Activated T-helper 17 cell treated with anti-CD3 and anti-CD28 coated beads, Interleukin-2, amount 50 U/mL, for 72 hours (primary cell): ENCODE data around the gene C6orf132. TPM values are rescaled to one million over a fixed set of nuclear protein-coding genes. Genes with fewer than 3 reads are reported as not detected.

Experiments used
- ATAC-seq: fragments of 150-1000 bp; cut with Tn5 transposase; replicated peaks from 2 replicates; pipeline ENCODE4 v1.10.0; 2021; ENCODE audit warnings: mild to moderate bottlenecking, moderate library complexity
- H3K27ac Mint-ChIP-seq: one replicate; pipeline ENCODE4 v1.8.0; 2022; ENCODE audit warnings: mixed read lengths
- H3K27me3 Mint-ChIP-seq: one replicate; pipeline ENCODE4 v1.8.0; 2022; ENCODE audit warnings: mixed read lengths
- H3K36me3 Mint-ChIP-seq: one replicate; pipeline ENCODE4 v1.8.0; 2022; ENCODE audit warnings: low read depth, mild to moderate bottlenecking, mixed read lengths
- H3K4me1 Mint-ChIP-seq: one replicate; pipeline ENCODE4 v1.8.0; 2022; ENCODE audit warnings: mixed read lengths
- H3K4me3 Mint-ChIP-seq: one replicate; pipeline ENCODE4 v1.8.0; 2022; ENCODE audit warnings: mild to moderate bottlenecking, mixed read lengths
- H3K9me3 Mint-ChIP-seq: one replicate; pipeline ENCODE4 v1.8.0; 2022; ENCODE audit warnings: mixed read lengths
- total RNA-seq, 2 donors: library from RNA; stranded (reverse); gene quantifications; one replicate each; pipeline ENCODE4 v1.2.3, GENCODE V29; 2022

The C6orf132 gene
- total RNA-seq, 2 donors from 2014 or later = 0.22 to 0.29 TPM

DNA sequence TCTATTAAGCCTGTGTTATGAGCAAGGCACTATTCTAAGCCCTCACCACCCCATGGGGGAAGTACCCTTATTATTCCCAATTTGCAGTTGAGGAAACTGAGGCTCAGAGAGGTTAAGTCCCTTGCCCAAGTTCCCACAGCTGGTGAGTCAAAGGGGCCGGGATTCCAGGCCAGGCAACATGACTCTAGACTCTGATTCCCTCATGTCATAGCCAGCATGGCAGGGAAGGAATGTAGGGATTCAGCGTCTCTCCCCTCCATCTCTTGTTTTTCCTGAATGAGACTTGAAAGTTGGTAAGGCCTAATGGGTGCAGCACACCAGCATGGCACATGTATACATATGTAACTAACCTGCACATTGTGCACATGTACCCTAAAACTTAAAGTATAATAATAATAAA lies 6.7 kb downstream of the C6orf132 start:
- H3K9me3 Mint-ChIP-seq = no peaks in the 10 kb centered on the region
- peaks cover 8% of the 10 kb centered on the region for H3K27me3 Mint-ChIP-seq
- H3K36me3 Mint-ChIP-seq = no peaks in the 10 kb centered on the region
- H3K4me3 Mint-ChIP-seq = no peak overlapping the region
- no peak for ATAC-seq
- H3K27ac Mint-ChIP-seq = no peak overlapping the region
- no peaks in the 10 kb centered on the region for H3K4me1 Mint-ChIP-seq

DNA sequence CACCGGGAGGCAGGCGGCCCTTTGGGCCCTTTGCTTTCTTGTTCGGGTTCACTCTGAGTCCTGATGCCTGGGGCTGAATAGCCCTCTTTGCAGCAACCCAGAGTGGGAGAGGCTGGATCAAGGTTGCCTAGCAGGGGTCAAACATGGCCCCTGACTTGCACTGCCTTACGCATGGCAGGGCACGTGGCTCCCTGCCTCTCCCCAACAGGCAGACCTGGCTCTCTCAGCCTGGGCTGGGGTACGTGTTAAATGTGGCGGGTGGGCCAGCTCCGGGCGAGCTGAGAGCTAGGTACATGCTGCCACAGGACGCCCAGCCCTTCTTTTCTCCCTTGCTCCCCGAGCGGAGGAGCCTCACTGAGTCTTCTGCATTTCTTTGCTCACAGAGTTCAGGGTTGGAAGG lies 7.3 kb downstream of the C6orf132 start:
- no peak overlapping the region for H3K4me3 Mint-ChIP-seq
- no peaks in the 10 kb centered on the region for H3K9me3 Mint-ChIP-seq
- H3K27ac Mint-ChIP-seq = no peak overlapping the region
- H3K4me1 Mint-ChIP-seq = no peaks in the 10 kb centered on the region
- H3K36me3 Mint-ChIP-seq = no peaks in the 10 kb centered on the region
- H3K27me3 Mint-ChIP-seq = peaks cover 9% of the 10 kb centered on the region
- no peak for ATAC-seq

DNA sequence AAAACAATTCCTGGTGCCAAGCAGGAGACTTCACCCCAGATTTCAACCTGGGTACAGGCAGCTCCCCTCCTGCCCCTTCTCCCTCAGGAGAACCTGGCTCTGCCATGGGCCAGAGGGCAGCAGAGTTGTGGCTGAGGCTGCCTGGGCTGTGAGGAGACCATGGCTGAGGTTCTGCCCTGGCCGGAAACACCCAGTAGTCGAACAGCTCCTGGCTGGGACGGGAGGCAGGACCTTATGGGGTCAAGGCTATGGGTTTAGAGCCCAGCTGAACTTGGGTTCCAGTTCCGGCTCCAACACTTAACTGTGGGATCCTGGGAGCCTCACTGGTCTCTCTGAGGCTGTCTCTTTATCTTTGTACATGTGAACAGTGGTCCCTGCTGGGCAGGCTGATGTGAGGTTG lies 8.5 kb downstream of the C6orf132 start:
- Mint-ChIP-seq H3K27me3 (peaks cover 7% of the 10 kb centered on the region), H3K9me3 (no peaks in the 10 kb centered on the region), H3K4me1 (no peaks in the 10 kb centered on the region), H3K4me3 (no peak overlapping the region), H3K27ac (no peak overlapping the region), H3K36me3 (no peaks in the 10 kb centered on the region)
- ATAC-seq = no peak

DNA sequence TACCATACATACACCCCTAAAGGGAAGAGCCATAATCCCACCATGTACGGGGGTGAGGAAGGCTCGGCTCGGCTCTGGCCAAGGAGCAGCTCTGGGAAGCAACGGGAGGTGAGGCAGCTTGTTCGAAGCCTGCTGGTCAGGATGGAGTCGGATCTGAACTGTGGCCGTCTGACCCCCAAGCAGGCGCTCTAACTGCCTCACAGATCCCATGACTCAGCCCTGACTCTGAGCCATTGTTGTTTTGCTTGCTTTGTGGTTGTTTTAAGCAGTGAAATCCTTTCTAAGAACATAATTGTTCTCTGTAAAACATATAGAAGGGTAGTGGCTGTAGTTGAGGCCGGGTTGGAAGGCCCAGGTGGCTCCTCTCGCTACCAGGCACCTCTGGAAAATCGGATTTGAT lies 10.9 kb downstream of the C6orf132 start:
- no peak overlapping the region for H3K27ac Mint-ChIP-seq
- H3K36me3 Mint-ChIP-seq = no peaks in the 10 kb centered on the region
- H3K27me3 Mint-ChIP-seq = peaks cover 7% of the 10 kb centered on the region
- no peak overlapping the region for H3K4me3 Mint-ChIP-seq
- no peaks in the 10 kb centered on the region for H3K4me1 Mint-ChIP-seq
- no peaks in the 10 kb centered on the region for H3K9me3 Mint-ChIP-seq
- ATAC-seq = no peak

DNA sequence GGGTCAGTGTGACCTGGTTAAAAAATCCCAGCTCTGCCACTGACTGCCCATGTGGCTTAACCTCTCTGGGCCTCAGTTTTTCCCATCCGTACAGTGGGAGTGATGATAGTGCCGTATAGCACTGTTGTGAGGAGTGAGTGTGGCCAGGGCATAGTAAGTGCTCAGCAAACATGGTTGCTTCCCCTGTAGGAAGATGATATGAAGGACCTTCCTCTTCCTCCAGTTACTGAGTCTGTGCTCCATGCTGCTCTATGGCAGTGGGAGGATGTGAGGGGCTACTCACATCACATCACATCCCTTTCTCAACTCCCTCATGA lies 13.1 kb downstream of the C6orf132 start:
- H3K4me1 Mint-ChIP-seq = no peaks in the 10 kb centered on the region
- no peak for ATAC-seq
- H3K9me3 Mint-ChIP-seq = no peaks in the 10 kb centered on the region
- H3K27me3 Mint-ChIP-seq = peaks cover 7% of the 10 kb centered on the region
- no peak overlapping the region for H3K27ac Mint-ChIP-seq
- no peaks in the 10 kb centered on the region for H3K36me3 Mint-ChIP-seq
- no peak overlapping the region for H3K4me3 Mint-ChIP-seq

DNA sequence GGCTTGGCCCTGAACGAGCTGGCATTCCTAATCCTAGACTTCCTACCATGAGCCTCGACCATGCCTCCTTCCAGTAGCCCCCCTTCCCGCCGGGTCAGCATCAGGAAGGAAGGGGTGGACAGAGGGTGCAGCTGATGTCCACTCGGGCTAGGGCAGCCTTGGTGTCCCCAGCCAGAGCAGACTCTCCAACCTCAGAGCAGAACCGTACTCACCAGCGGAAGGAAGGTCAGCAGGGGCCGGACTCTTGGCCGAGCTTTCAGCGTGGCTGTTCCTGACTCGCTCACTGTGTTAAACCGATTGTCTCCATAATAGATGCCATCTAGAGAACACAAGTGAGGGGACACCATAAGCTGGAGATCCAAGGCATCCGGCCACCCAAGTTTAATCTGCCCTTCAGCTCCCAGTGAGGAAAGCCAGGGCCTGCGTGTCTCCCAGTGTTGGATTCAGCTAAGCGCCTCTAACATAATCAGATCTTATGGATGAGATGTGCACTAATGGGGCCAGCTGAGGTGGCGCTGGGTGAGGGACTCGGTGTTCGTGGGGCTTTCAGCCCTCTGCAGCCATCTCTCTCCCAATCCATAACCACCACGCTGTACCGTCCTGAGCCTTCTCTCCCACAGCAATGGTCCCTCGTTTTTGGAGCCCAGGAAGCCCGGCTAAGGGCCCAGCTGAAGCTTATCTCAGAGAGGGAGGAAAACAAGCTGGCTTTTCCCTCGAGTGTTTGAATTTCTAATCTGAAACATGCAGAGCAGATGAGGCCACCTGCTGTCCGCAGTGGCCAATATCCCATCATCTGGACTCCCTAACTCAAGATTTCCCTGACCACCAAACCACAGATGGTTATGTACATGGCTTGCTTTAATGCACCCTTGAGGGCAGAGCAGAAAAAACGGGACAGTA lies 13.7 kb downstream of the C6orf132 start:
- H3K4me3 Mint-ChIP-seq = no peak overlapping the region
- H3K36me3 Mint-ChIP-seq = no peaks in the 10 kb centered on the region
- H3K4me1 Mint-ChIP-seq = no peaks in the 10 kb centered on the region
- H3K27me3 Mint-ChIP-seq = peaks cover 3% of the 10 kb centered on the region
- no peak overlapping the region for H3K27ac Mint-ChIP-seq
- no peaks in the 10 kb centered on the region for H3K9me3 Mint-ChIP-seq
- no peak for ATAC-seq

DNA sequence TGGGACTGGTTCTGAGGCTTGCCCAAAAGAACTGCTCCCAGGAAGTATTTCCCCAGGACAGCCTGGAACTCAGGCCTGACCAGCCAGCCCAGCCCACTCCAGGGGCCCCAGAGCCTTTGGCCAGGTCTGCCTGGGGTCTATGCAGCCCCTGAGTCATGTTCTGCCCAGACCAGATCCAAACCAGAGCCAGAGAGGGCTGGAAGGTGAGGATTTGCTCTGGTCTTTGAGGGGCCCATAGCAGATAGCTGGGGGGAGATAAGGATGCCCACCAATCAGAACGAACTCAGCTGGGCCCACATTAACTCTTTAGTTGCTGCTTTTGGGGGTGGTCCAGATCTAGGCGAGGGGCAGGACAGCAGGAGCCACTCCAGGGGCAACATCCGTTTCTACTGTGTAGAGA lies 16.8 kb downstream of the C6orf132 start:
- Mint-ChIP-seq H3K4me3 (no peak overlapping the region), H3K36me3 (no peaks in the 10 kb centered on the region), H3K9me3 (no peaks in the 10 kb centered on the region), H3K27ac (no peak overlapping the region), H3K4me1 (no peaks in the 10 kb centered on the region), H3K27me3 (peaks cover 3% of the 10 kb centered on the region)
- ATAC-seq = no peak

DNA sequence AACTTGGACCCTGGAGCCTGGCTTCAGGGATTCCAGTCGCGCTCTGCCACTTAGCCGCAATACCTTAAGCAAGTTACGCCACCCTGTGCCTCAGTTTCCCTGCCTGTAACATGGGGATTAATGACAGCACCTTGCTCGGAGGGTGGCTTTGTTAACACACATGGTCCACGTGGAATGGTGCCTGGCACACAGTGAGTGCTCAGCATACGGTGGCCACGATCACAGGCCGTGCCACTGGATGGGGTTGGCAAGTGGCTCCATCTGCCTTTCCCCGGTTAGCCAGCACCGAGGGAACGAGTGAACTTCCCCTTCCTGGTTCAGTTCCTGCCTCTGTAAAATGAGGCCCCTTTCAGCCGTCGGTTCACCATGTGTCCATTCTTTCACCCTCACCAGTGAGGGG lies 17.2 kb downstream of the C6orf132 start:
- Mint-ChIP-seq H3K27me3 (peaks cover 1% of the 10 kb centered on the region), H3K27ac (no peak overlapping the region), H3K4me1 (no peaks in the 10 kb centered on the region), H3K36me3 (no peaks in the 10 kb centered on the region), H3K9me3 (no peaks in the 10 kb centered on the region), H3K4me3 (no peak overlapping the region)
- no peak for ATAC-seq

DNA sequence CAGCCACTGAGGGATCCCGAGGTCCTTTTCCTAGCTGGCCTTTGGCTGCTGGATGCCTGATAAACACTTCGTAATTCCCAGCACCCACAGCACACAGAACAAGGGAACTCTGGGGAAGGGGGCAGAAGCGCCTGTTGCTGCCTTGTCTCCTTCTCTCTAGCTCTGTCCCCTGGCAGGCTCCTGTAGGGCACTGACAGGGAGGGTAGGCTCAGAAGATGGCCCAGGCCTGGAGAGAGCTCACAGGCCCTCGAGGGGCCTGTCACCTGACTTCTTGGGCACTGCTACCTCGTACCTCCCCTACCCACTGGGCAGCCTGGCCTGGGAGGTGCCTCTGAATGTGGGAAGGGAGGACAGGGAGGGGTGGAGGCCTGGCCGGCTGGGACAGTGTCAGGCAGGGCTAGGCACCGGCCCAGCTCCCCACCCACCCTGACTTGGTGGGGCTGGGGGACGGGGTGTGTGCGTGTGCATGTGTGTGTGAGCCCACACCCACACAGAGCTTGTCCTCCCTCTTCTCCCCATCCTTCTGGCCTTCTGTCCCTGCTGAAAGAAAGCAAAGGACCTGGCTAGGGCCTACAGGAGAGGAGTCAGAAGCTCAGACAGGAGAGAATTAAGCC lies 18.1 kb downstream of the C6orf132 start:
- H3K27me3 Mint-ChIP-seq = no peaks in the 10 kb centered on the region
- no peak for ATAC-seq
- no peaks in the 10 kb centered on the region for H3K9me3 Mint-ChIP-seq
- no peaks in the 10 kb centered on the region for H3K36me3 Mint-ChIP-seq
- H3K4me1 Mint-ChIP-seq = no peaks in the 10 kb centered on the region
- H3K27ac Mint-ChIP-seq = no peak overlapping the region
- no peak overlapping the region for H3K4me3 Mint-ChIP-seq

DNA sequence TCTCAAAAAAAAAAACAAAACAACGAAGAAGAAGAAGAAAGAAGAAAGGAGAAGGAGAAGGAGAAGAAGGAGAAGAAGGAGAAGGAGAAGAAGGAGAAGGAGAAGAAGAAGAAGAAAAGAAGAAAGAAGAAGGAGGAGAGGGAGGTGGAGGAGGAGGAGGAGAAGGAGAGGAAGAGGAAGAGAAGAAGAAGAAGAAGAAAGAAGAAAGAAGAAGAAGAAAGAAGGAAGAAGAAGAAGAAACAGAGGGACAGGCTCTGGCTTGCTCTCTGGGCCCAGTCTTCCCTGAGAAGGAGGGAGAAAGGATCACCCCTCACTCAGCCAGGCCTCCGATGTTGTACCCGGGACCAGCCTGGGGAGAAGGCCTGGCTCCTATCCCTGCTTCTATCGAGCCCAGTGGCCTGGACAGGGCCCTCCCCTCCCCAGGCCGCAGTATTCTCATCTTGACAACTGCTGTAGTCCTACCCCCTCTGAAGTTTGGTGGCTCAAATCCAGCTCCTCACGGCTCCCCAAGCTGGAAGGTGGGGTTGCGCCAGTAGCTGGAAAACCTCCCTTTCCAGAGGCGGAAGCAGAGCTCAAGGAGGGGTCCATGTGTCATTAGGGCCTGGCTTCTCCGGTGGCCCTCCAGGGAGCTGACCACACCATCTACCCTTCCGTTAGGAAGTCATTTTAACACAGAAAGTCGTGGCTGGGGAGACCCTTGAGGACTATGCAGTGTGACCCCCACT lies 18.9 kb downstream of the C6orf132 start:
- H3K9me3 Mint-ChIP-seq = no peaks in the 10 kb centered on the region
- H3K4me3 Mint-ChIP-seq = no peak overlapping the region
- H3K27ac Mint-ChIP-seq = no peak overlapping the region
- H3K36me3 Mint-ChIP-seq = no peaks in the 10 kb centered on the region
- H3K27me3 Mint-ChIP-seq = no peaks in the 10 kb centered on the region
- no peak for ATAC-seq
- no peaks in the 10 kb centered on the region for H3K4me1 Mint-ChIP-seq

DNA sequence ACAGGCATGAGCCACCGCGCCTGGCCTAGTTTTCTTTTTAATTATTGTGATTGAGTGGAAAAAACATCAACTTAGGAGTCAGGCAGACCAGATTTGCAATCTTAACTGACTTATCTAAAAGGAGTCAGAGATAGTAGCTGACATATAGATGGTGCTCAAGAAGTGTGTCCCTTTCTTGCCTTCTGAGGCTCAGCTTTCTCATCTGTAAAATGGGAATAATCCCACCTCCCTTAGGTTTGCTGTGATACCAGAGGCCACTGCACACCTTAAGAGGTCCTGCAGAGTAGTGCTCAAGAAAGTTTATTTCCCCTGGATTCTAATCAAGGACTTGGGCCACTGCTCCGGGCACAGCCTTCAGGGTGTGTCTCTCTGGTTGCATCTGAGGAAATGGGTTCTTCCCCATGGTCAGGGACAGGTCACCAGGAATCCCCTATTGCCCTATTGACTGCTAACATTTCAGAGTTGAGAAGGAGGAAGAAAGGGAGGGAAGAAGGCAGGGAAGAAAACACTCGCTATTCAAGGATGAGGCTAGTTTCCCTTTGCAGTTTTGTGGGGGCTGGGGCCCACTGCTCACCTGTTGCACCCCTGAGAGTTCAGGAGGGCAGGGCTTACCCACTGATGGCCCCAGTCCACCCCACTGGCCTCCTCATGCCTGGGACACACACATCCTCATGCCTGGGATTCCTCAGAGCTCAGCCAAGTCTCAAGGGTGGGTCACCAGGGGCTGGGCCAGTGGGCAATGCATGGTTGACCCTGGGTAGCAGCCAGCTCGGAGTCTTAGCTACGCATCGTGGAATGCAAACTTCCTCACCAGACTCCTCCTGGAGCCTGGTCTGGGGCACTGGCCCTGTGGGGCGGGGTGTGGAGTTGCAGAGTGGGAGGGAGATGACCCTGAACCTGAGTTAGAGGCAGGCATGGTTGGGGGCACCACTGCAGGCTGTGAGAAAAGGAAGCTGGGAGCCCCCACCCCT lies 21.2 kb downstream of the C6orf132 start:
- Mint-ChIP-seq H3K4me3 (no peak overlapping the region), H3K27me3 (peaks cover 5% of the 10 kb centered on the region), H3K9me3 (no peaks in the 10 kb centered on the region), H3K4me1 (no peaks in the 10 kb centered on the region), H3K36me3 (no peaks in the 10 kb centered on the region), H3K27ac (no peak overlapping the region)
- ATAC-seq = no peak

DNA sequence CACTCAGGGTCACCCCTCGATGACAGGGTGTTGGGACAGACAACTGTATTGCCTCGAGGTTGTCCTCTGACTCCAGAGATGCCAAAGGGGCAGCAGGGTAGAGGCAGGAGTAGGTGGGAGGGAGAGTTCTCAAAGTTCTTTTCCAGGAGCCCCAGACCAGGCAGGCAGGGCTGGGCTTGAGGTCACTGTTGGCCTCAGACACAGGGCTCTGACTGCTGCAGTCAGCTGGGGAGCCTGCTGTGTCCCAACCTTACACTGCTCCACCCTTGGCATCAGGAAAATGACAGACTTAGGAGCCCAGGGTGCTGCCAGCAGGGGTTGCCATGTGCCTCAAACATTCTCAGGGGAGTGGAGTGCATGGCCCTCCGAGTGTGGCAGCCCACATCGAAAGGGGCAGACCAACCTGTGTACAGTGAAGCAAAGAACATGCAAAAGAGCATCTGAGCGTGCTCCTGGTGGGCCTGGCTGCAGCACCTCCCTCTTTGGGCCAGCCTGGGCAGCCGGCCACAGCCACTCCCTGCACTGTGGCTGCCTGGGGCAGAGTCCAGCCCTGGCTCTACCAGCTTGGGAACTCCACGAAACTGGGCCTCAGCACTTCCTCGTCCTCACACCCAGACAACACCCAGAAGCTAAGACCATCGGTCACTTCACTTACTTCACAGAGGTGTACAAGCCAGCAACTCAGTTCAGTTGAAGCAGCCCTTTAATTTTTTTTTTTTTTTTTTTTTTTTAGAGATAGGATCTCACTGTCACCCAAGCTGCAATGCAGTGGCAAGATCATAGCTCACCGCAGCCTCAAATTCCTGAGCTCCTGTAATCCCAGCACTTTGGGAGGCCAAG lies 24.0 kb downstream of the C6orf132 start:
- H3K4me1 Mint-ChIP-seq = no peaks in the 10 kb centered on the region
- no peak overlapping the region for H3K27ac Mint-ChIP-seq
- no peak overlapping the region for H3K4me3 Mint-ChIP-seq
- H3K36me3 Mint-ChIP-seq = no peaks in the 10 kb centered on the region
- no peak for ATAC-seq
- H3K27me3 Mint-ChIP-seq = peaks cover 5% of the 10 kb centered on the region
- H3K9me3 Mint-ChIP-seq = no peaks in the 10 kb centered on the region

DNA sequence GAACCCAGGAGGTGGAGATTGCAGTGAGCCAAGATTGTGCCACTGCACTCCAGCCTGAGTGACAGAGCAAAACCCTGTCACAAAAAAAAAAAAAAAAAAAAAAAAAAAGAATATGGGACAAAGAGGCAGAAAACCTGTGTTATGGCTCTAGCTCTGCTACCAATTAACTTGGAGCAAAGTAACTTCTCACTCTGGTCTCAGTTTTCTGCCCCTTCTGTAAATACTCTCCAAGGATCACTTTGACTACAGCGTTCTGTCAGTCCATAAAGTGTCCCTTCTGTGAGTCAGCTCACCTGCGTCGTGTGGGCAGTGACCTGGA lies 24.6 kb downstream of the C6orf132 start:
- Mint-ChIP-seq H3K27me3 (peaks cover 5% of the 10 kb centered on the region), H3K4me3 (no peak overlapping the region), H3K4me1 (no peaks in the 10 kb centered on the region), H3K9me3 (no peaks in the 10 kb centered on the region), H3K36me3 (no peaks in the 10 kb centered on the region), H3K27ac (no peak overlapping the region)
- no peak for ATAC-seq
